HG03175 (cell line): Measurements from ENCODE around the gene DOP1B.

Experiments
- ATAC-seq: cut with Tn5 transposase; IDR thresholded peaks from one replicate; pipeline ENCODE4 v1.9.1; 2021; ENCODE audit warnings: mild to moderate bottlenecking, moderate library complexity; ENCODE audit not compliant: unreplicated experiment

The DOP1B gene

DNA sequence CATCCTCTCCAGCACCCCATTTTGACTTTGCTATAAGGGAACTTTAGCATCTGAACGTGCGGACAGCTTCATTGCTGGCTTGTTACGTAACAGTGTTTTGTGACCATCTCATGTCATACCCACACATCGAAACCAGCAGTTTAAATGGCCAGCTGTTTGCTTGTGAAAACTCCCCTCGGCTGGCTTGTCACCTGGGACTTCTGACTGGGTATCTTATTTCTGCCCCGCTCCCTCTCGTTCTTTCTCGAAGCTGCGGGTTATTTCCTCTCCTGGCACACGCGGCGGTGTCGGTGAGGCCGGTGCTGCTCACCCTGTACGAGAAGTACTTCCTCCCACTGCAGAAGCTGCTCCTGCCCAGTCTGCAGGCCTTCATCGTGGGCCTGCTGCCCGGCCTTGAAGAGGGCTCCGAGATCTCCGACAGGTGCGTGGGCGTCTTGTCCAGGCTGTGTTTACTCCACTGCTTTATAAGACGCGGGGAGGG is 43.5 kb downstream of the DOP1B start:
- no peak for ATAC-seq

DNA sequence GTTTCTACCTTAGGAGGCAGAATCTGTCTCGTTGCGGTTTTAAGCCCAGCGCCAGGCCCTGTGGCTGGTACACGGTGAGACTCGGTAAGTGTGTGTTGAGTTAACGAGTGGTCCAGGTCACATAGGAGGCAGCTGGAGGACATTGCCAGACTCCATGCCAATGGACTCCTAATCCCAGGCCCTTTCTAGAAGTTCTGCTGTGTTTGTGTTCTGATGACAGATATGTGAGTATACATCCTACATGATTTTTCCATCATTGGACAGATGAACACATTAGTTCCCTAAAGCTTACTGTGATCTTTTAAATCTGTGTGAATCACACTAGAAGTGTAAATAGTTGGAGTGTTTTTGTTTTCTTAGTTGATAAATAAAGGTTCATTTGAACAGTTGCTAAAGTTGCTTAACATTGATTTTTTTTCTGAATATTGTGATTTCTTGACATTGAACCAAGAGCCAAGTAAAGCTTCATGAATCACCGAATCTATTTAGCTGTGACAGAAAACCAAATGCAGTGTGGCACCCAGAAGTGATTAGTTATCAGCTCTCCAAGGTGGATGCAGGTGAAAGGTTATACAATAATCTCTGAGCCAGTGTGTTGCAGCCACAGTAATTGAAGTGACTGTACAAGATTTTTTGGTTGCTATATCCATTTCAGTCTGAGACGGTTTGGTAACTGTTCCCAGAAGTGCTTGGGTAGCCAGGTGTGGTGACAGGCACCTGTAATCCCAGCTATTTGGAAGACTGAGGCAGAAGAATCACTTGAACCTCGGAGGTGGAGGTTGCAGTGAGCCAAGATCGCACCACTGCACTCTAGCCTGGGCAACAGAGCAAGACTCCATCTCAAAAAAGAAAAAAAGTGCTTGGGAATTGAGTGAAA is 46.3 kb downstream of the DOP1B start:
- no peak for ATAC-seq

DNA sequence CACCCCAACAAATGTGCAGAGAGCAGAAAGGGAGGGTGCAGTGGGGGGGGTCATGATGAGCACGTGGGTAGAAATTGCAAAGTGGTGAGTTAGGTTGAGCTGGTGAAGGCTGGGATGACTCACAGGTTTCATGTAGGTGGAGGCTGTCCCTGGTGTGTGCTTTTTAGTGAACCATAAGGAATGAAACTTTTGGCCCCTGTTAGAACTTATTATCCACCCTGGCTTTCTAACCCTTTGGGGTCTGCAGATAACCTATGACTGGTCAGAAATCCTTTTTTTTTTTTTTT is 46.9 kb downstream of the DOP1B start:
- no peak for ATAC-seq

DNA sequence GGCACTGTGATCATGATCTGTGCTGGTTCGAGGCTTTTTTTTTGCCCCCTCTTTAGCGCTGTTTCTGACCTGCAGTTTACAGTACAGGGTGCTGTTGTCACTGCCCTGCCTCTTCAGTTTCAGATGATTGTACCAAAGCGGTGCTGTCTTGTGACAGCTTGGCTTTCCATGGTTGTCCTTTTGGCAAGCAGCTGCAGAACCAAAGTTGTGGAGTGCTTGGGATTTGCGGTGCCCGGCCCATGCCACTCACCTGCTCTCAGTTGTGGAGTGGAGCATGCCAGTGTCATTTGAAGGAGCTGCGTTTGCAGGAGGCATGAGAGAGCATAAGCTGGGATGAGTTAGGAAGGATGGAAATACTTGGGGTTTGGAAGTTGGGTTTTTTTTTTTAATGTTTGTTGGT is 48.4 kb downstream of the DOP1B start:
- ATAC-seq = no peak

DNA sequence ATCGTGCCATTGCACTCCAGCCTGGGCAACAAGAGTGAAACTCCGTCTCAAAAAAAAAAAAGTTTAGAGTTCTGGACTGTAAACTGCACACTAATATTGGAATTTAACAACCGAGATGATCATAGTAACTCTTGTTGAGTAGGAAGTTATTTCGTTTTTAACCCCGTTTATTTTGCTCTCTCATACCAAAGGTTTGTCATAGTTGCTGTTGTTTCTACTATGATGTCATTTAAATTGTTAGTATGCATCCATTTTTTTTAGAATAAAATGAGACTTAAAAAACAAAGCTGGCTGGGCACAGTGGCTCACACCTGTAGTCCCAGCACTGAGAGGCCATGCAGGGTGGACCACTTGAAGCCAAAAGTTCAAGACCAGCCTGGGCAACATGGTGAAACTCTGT is 49.3 kb downstream of the DOP1B start:
- no peak for ATAC-seq
